ENCODE measurements around the gene SZRD1.

- TF ChIP-seq CTCF (conservative IDR thresholded peaks at IDR 0.05 in 1 of 2, IDR thresholded peaks at IDR 0.05 in 1 of 2; ENCODE audit: extremely low read depth in 1 of 2, insufficient read depth in 1 of 2, low read depth in 1 of 2, low read length in 2 of 2): no peak
- TF ChIP-seq EZH2 (IDR thresholded peaks at IDR 0.05; ENCODE audit: borderline replicate concordance, low read length): no peak
Measured at GRCh38 chr1:16334655-16335340, 32.2 kb upstream of the SZRD1 start.
